Anterior cingulate cortex (tissue), 58 donors: Measurements from ENCODE around the gene FHAD1.

Source experiments
- DNase-seq, 58 donors: peaks; one replicate each; lab custom pipeline; 2025; lab: John Stamatoyannopoulos, UW

FHAD1 gene

GRCh38 chr1:15217654-15218053, 29.4 kb upstream of the FHAD1 start:
- DNase-seq = no peak

- no peak for DNase-seq
These were observed 28.4 kb upstream of the FHAD1 start for GRCh38 chr1:15218287-15219279.

GRCh38 chr1:15219280-15220023, 27.6 kb upstream of the FHAD1 start:
- DNase-seq = no peak

DNA sequence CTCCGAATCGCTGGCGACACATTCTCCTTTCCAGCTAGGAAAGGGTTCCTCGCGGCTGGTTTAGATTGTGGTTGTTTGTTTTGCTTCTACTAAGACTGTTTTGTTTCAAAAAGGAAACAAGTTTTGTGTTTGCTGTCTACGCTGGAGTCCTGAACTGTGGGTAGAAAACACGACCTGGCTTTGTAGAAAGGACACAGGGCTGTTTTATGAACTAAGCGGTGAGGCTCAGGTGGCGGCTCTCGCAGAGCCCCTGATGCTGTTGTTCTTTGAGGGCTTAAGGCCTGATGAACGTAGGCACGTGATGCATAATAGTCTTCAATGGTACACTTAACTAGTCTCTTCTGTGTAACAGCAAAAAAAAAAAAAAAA, 27.0 kb upstream of the FHAD1 start:
- no peak for DNase-seq

GRCh38 chr1:15220825-15221431, 26.1 kb upstream of the FHAD1 start:
- DNase-seq = no peak

DNA sequence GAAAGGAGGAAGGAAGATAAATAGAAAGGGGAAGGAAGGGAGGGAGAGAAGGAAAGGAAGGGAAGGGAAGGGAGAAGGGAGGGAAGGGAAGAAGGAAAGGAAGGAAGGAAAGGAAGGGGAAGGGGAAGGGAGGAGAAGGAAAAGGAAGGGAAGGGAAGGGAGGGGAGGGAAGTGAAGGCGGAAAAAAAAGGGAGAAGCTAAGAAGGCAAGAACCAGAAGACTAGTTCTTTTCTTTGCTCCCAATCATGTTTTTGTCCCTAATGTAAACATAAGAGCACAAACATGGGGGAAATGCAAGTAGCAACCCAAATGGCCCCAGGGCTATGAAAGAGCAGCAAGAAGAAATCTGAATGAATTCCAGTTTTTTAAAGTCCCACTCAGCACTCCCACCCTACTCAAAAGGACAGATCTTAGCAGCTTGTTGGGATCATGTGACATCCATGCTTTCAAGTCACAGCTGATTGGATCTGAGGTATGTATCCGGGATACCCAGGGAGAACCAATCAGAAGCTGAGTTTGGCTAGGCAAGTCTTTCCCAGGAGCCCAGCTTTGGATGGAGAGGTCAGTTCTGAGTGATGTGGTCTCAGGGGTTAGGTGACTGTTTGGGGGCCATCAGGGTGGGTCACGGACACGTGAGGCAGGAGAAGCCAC, 24.2 kb upstream of the FHAD1 start:
- no peak for DNase-seq

GRCh38 chr1:15224259-15224869, 22.7 kb upstream of the FHAD1 start:
- DNase-seq = no peak

DNA sequence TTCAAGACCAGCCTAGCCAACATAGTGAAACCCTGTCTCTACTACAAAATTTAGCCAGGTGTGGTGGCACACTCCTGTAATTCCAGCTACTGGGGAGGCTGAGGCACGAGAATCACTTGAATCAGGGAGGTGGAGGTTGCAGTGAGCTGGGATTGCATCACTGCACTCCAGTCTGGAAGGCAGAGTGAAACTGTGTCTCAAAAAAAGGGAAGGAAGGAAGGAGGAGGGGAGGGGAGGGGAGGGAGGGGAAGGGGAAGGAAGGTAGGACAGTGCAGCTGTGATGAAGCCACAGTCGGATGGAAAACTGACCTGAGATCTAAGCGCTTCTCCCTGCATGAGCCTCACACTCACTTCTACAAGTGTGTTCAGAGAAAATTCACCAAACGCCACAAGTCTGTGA, 22.0 kb upstream of the FHAD1 start:
- DNase-seq = no peak

GRCh38 chr1:15225461-15225860, 21.6 kb upstream of the FHAD1 start:
- no peak for DNase-seq

- no peak for DNase-seq
These were observed 20.4 kb upstream of the FHAD1 start for GRCh38 chr1:15226388-15227255.

GRCh38 chr1:15229707-15230131, 17.3 kb upstream of the FHAD1 start:
- DNase-seq = no peak

DNA sequence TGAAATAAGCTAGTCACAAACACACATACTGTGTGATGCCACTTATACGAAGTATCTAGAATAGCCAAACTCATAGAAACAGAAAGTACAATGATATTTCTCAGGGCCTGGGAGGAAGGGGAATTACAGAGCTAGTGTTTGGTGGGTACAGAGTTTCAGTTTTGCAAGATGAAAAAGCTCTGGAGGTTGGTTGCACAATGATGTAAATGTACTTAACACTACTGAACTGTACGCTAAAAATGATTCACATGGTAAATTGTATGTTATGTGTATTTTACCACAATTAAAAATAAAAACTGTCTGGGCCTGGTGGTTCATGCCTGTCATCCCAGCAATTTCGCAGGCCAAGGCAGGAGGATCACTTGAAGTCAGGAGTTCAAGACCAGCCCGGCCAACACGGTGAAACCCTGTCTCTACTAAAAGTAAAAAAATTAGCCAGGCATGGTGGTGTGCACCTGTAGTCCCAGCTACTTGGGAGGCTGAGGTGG, 15.3 kb upstream of the FHAD1 start:
- DNase-seq = no peak

DNA sequence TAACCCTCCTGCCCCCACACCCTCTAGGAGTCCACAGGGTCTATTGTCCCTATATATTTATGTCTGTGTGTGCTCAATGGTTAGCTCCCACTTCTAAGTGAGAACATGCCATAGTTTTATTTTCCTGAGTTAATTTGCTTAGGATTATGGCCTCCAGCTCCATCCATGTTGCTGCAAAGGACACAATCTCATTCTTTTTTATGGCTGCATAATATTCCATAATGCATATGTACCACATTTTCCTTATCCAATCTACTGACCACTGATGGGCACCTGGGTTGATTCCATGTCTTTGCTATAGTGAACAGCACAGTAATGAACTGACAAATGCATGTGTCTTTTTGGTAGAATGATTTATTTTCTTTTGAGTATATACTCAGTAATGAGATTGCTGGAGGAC, 13.3 kb upstream of the FHAD1 start:
- no peak for DNase-seq

DNA sequence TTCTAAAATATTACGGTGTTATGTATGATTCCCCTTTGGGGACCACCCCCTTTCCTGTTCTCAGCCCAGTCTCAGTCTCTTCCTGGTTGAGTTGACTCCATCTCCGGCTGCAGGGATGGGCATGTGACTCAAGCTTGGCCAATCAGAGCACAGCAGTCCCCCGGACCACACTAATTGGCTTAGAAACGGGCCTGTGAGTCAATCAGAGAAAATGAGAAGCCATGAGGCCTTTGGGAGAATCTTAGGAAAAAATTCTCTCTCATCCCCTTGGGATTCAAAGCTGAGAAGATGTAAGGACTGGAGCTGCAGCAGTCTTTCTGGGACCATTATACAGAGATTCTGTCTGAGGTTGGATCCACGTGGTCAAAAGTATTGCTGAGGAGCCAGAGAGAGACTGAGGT, 10.7 kb upstream of the FHAD1 start:
- DNase-seq = no peak

GRCh38 chr1:15236746-15237145, 10.3 kb upstream of the FHAD1 start:
- DNase-seq = no peak

GRCh38 chr1:15238789-15239188, 8.2 kb upstream of the FHAD1 start:
- DNase-seq = no peak

- no peak for DNase-seq
These were observed 4.3 kb upstream of the FHAD1 start for GRCh38 chr1:15242766-15243165.

- no peak for DNase-seq
These were observed 3.6 kb upstream of the FHAD1 start for GRCh38 chr1:15243275-15244043.
